ENCODE results near the gene SLC7A7.
A peak's percentile ranks its signal among the peaks of the same experiment; 100 is the strongest.
"Not testable (repeated sequence)": the region's sequence is repeated elsewhere in the genome, so short reads cannot be mapped to it uniquely, and the experiment has no call there.

Gene SLC7A7

GRCh38 chr14:22843123-22843925 lies 28.1 kb upstream of the SLC7A7 start:
- DNase-seq = no peak

- no peak for DNase-seq
Observed at GRCh38 chr14:22842211-22843122, 27.2 kb upstream of the SLC7A7 start.

GRCh38 chr14:22841769-22842168 lies 26.5 kb upstream of the SLC7A7 start:
- DNase-seq = no peak

GRCh38 chr14:22841311-22841710 lies 26.1 kb upstream of the SLC7A7 start:
- DNase-seq = no peak

GRCh38 chr14:22839159-22839779 lies 24.0 kb upstream of the SLC7A7 start:
- no peak for DNase-seq

GRCh38 chr14:22838631-22839041 lies 23.4 kb upstream of the SLC7A7 start:
- DNase-seq = no peak

GRCh38 chr14:22837750-22838538 lies 22.7 kb upstream of the SLC7A7 start:
- no peak for DNase-seq

GRCh38 chr14:22837114-22837749 lies 22.0 kb upstream of the SLC7A7 start:
- DNase-seq = peak; percentile 11

GRCh38 chr14:22836301-22837113 lies 21.3 kb upstream of the SLC7A7 start, which contains the start of gene MMP14:
Gene MMP14 (plus strand): TSS chr14:22836585. CDS start chr14:22836818, 233 bp downstream.
- DNase-seq = no peak

GRCh38 chr14:22835505-22835904 lies 20.3 kb upstream of the SLC7A7 start:
- no peak for DNase-seq

GRCh38 chr14:22830443-22831010 lies 15.3 kb upstream of the SLC7A7 start:
- peak; percentile 56 for DNase-seq

- DNase-seq = peak; percentile 94
Observed at GRCh38 chr14:22829661-22830442, 14.6 kb upstream of the SLC7A7 start, which contains the start of gene MRPL52. Gene MRPL52 (plus strand): TSS chr14:22829887. CDS start chr14:22829913, 26 bp downstream.

GRCh38 chr14:22829076-22829660 lies 13.9 kb upstream of the SLC7A7 start:
- not testable (repeated sequence) for DNase-seq

GRCh38 chr14:22824711-22825359 lies 9.6 kb upstream of the SLC7A7 start:
- no peak for DNase-seq

GRCh38 chr14:22822571-22823098 lies 7.4 kb upstream of the SLC7A7 start:
- DNase-seq = peak; percentile 45

GRCh38 chr14:22822016-22822570 lies 6.9 kb upstream of the SLC7A7 start:
- no peak for DNase-seq

- no peak for DNase-seq
Observed at GRCh38 chr14:22821193-22822015, 6.2 kb upstream of the SLC7A7 start.
